Measurements from ENCODE around the gene FAM241A.
"Not testable (repeated sequence)": the region's sequence is repeated elsewhere in the genome, so short reads cannot be mapped to it uniquely, and the experiment has no call there.

FAM241A gene

DNA sequence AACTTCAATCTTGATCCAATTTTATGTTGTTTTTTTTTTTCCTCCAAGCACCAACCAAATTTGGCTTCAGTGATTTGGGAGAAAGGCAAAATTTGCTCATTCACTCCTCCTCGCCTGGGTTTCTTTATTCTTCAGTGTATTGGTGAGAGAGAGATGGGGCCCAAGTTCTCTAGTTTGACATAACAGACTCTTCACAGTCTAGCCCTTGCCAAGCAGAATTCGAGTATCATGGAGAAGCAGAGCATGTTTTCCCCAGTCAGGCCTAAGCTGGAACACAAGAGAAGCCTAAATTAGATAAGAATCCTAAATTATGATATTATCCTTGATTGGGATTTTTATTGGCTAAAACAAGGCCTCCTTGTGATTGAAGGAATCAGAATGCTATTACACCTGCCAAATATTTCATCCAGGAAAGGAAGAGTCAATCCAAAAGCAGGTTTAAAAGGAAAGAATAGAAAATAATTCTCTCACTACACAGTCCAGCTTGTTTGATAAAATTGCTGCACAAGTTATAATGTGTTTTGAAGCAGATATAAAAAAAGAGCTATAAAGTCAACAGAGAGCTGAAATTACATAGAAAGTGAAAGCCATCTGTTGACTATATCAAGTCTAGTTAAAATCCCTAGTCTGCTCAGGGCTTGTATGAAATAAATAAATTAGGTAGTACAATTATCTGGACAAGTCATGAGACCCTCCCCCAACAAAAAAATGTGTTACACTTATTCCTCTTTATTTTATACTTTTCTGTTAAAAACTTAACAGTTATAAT, 39.9 kb upstream of the FAM241A start:
- Histone ChIP-seq H3K4me3 (ENCODE audit: severe bottlenecking) (no peak overlapping the region), H3K27me3 (ENCODE audit: insufficient read depth, poor library complexity, severe bottlenecking) (no peaks in the 10 kb centered on the region), H3K27ac (ENCODE audit: poor library complexity, severe bottlenecking) (no peak overlapping the region), H3K9me3 (ENCODE audit: severe bottlenecking) (no peaks in the 10 kb centered on the region), H3K4me1 (ENCODE audit: insufficient read depth, poor library complexity, severe bottlenecking) (peaks cover 3% of the 10 kb centered on the region), H3K36me3 (ENCODE audit: low read depth) (no peaks in the 10 kb centered on the region)
- DNase-seq (ENCODE audit: low spot score) = no peak
- TF ChIP-seq, protein P1, sequence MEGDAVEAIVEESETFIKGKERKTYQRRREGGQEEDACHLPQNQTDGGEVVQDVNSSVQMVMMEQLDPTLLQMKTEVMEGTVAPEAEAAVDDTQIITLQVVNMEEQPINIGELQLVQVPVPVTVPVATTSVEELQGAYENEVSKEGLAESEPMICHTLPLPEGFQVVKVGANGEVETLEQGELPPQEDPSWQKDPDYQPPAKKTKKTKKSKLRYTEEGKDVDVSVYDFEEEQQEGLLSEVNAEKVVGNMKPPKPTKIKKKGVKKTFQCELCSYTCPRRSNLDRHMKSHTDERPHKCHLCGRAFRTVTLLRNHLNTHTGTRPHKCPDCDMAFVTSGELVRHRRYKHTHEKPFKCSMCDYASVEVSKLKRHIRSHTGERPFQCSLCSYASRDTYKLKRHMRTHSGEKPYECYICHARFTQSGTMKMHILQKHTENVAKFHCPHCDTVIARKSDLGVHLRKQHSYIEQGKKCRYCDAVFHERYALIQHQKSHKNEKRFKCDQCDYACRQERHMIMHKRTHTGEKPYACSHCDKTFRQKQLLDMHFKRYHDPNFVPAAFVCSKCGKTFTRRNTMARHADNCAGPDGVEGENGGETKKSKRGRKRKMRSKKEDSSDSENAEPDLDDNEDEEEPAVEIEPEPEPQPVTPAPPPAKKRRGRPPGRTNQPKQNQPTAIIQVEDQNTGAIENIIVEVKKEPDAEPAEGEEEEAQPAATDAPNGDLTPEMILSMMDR (IDR thresholded peaks at IDR 0.05; ENCODE audit: poor library complexity, severe bottlenecking) = no peak
- no peak for ATAC-seq (ENCODE audit: low read depth)

DNA sequence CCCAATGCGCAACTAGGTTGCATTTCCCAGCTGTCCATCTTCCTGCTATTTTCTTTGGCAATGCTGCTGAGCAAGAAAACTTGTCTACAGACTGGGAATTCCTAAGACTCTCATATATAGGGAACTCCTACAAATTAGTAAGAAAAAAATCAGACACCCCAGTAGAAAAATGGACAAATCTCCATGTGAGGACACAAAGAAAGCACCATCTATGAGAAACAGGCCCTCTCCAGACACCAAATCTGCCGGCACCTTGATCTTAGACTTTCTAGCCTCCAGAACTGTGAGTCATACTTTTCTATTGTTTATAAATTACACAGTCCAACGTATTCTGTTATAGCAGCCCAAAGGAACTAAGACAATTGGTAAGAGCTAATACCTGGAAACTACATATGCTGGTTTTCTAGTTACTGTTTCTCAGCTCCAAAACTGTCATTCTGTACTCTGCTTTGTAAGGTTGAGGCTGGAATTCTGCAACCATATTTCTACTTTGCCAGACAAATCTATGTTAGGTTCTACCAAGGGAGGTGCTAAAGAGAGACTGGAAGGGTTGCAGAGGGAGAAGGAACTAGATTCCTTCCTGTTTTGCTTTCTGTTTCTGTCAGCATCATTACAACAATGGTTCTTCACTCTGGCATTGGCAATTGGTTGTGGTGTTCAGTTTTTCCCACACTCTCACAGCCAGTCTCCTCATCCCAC, 35.7 kb upstream of the FAM241A start:
- TF ChIP-seq, protein P1 (IDR thresholded peaks at IDR 0.05; ENCODE audit: poor library complexity, severe bottlenecking) = no peak
- Histone ChIP-seq H3K27ac (ENCODE audit: poor library complexity, severe bottlenecking) (no peak overlapping the region), H3K9me3 (ENCODE audit: severe bottlenecking) (no peaks in the 10 kb centered on the region), H3K36me3 (ENCODE audit: low read depth) (no peaks in the 10 kb centered on the region), H3K4me1 (ENCODE audit: insufficient read depth, poor library complexity, severe bottlenecking) (peaks cover 10% of the 10 kb centered on the region), H3K4me3 (ENCODE audit: severe bottlenecking) (no peak overlapping the region), H3K27me3 (ENCODE audit: insufficient read depth, poor library complexity, severe bottlenecking) (no peaks in the 10 kb centered on the region)
- DNase-seq (ENCODE audit: low spot score) (no peak), ATAC-seq (ENCODE audit: low read depth) (peak; percentile 69)

DNA sequence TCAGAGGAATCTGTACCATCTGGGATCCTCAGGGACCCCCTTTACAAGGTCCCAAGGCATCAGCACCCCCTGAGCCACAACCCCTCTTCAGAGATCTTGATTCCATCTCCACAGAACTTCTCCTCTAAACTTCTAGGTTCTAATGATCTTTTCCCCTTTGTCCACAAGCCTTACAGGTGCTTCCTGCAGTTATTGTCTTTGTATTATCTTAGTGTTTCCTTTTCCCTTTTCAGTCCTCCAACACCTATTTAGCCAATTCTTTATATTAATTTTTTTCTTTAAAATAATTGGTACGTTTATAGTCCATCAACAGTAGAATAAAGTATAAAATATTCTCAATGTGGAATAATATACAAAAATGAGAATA, 35.2 kb upstream of the FAM241A start:
- TF ChIP-seq, protein P1 (IDR thresholded peaks at IDR 0.05; ENCODE audit: poor library complexity, severe bottlenecking) = no peak
- Histone ChIP-seq H3K4me3 (ENCODE audit: severe bottlenecking) (no peak overlapping the region), H3K4me1 (ENCODE audit: insufficient read depth, poor library complexity, severe bottlenecking) (peaks cover 10% of the 10 kb centered on the region), H3K9me3 (ENCODE audit: severe bottlenecking) (no peaks in the 10 kb centered on the region), H3K27ac (ENCODE audit: poor library complexity, severe bottlenecking) (no peak overlapping the region), H3K27me3 (ENCODE audit: insufficient read depth, poor library complexity, severe bottlenecking) (no peaks in the 10 kb centered on the region), H3K36me3 (ENCODE audit: low read depth) (no peaks in the 10 kb centered on the region)
- ATAC-seq (ENCODE audit: low read depth) = no peak
- DNase-seq (ENCODE audit: low spot score) = no peak

DNA sequence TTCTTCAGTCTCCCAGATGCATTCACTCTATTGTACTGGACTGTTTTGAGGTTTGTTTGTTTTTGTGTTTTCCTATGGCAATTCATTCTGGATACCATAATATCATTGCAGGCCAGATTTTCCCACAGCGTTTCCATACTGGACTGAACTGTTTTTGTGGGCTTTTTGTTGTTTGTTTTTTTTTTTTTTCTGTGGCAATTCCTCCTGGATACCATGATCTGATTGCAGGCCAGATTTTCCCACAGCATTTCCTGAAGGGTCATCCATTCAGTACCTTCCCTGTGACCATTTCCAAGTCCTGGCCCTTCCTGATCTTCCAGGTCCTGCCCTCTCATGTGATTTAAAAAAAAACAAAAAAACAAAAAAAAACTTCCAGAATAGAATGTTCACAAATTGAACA, 33.9 kb upstream of the FAM241A start:
- no peak for DNase-seq (ENCODE audit: low spot score)
- H3K27ac ChIP-seq (ENCODE audit: poor library complexity, severe bottlenecking) = no peak overlapping the region
- H3K4me1 ChIP-seq (ENCODE audit: insufficient read depth, poor library complexity, severe bottlenecking) = peaks cover 10% of the 10 kb centered on the region
- no peak for ATAC-seq (ENCODE audit: low read depth)
- TF ChIP-seq, protein P1 (IDR thresholded peaks at IDR 0.05; ENCODE audit: poor library complexity, severe bottlenecking) = no peak
- no peak overlapping the region for H3K4me3 ChIP-seq (ENCODE audit: severe bottlenecking)
- no peaks in the 10 kb centered on the region for H3K36me3 ChIP-seq (ENCODE audit: low read depth)
- no peaks in the 10 kb centered on the region for H3K9me3 ChIP-seq (ENCODE audit: severe bottlenecking)
- H3K27me3 ChIP-seq (ENCODE audit: insufficient read depth, poor library complexity, severe bottlenecking) = no peaks in the 10 kb centered on the region

DNA sequence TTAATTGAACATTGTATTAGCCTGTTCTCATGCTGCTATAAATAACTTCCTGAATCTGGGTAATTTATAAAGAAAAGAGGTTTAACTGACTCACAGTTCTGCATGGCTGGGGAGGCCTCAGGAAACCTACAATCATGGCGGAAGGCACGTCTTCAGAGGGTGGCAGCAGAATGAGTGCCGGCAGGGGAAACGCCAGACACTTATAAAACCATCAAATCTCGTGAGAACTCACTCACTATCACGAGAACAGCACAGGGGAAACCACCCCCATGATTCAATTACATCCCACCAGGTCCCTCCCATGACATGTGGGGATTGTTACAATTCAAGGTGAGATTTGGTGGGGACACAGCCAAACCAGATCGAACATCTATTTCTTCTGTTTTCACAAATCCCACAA, 33.2 kb upstream of the FAM241A start:
- ATAC-seq (ENCODE audit: low read depth); H3K9me3 ChIP-seq (ENCODE audit: severe bottlenecking): not testable (repeated sequence)

More for the DNA sequence above, 33.2 kb upstream of the FAM241A start:
- not testable (repeated sequence) for DNase-seq (ENCODE audit: low spot score); H3K27me3 ChIP-seq (ENCODE audit: insufficient read depth, poor library complexity, severe bottlenecking); H3K4me1 ChIP-seq (ENCODE audit: insufficient read depth, poor library complexity, severe bottlenecking); H3K27ac ChIP-seq (ENCODE audit: poor library complexity, severe bottlenecking); H3K4me3 ChIP-seq (ENCODE audit: severe bottlenecking); H3K36me3 ChIP-seq (ENCODE audit: low read depth)
